ENCODE results near the gene DNAJC1. TPM values are rescaled to one million over a fixed set of nuclear protein-coding genes. Genes with fewer than 3 reads are reported as not detected.

The DNAJC1 gene
- total and polyA plus RNA-seq, 10 of the 15 experiments (the other 5 are each of a cell fraction or from before 2014, with no cell fraction given), result 2.5 to 39.3 (median 20.4) TPM

GRCh38 chr10:21894648-21895342, 108.7 kb downstream of the DNAJC1 start (continued):
- TF ChIP-seq RAD21 (IDR thresholded peaks at IDR 0.05; ENCODE audit: insufficient read depth, low read depth, low read length), result no peak
- no peak for TF ChIP-seq TARDBP (IDR thresholded peaks at IDR 0.05; ENCODE audit: borderline replicate concordance)
- no peak for TF ChIP-seq CHD2 (IDR thresholded peaks at IDR 0.05; ENCODE audit: borderline replicate concordance, low read depth, low read length)
- peak; percentile 57; the same call in 1 of the 2 replicates for TF ChIP-seq YY1 (IDR thresholded peaks at IDR 0.05; ENCODE audit: low read depth, low read length)
- TF ChIP-seq SP1 (IDR thresholded peaks at IDR 0.05; ENCODE audit: low read depth, low read length), result no peak
- TF ChIP-seq, protein P1, sequence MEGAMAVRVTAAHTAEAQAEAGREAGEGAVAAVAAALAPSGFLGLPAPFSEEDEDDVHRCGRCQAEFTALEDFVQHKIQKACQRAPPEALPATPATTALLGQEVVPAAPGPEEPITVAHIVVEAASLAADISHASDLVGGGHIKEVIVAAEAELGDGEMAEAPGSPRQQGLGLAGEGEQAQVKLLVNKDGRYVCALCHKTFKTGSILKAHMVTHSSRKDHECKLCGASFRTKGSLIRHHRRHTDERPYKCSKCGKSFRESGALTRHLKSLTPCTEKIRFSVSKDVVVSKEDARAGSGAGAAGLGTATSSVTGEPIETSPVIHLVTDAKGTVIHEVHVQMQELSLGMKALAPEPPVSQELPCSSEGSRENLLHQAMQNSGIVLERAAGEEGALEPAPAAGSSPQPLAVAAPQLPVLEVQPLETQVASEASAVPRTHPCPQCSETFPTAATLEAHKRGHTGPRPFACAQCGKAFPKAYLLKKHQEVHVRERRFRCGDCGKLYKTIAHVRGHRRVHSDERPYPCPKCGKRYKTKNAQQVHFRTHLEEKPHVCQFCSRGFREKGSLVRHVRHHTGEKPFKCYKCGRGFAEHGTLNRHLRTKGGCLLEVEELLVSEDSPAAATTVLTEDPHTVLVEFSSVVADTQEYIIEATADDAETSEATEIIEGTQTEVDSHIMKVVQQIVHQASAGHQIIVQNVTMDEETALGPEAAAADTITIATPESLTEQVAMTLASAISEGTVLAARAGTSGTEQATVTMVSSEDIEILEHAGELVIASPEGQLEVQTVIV (IDR thresholded peaks at IDR 0.05; ENCODE audit: borderline replicate concordance, partially characterized antibody), result no peak
- no peak for TF ChIP-seq MTA3 (IDR thresholded peaks at IDR 0.05; ENCODE audit: borderline replicate concordance, low read length)
- no peak for TF ChIP-seq BACH1 (IDR thresholded peaks at IDR 0.05; ENCODE audit: borderline replicate concordance)
- no peak for TF ChIP-seq MYC (IDR thresholded peaks at IDR 0.05; ENCODE audit: insufficient read depth, insufficient read length, insufficient replicate concordance, low read length, severe bottlenecking)
- no peak for TF ChIP-seq CBFB (IDR thresholded peaks at IDR 0.05; ENCODE audit: low read depth)
- no peak for TF ChIP-seq PAX8 (IDR thresholded peaks at IDR 0.05)
- no peak for TF ChIP-seq POLR2A (IDR thresholded peaks at IDR 0.05; ENCODE audit: low read depth, low read length)
- TF ChIP-seq ZBTB4 (CRISPR knock-in tag; IDR thresholded peaks at IDR 0.05), result no peak
- no peak for TF ChIP-seq BCL3 (IDR thresholded peaks at IDR 0.05; ENCODE audit: borderline replicate concordance, insufficient read depth, low read depth, low read length, poor library complexity, severe bottlenecking)
- no peak for TF ChIP-seq FOXK2 (IDR thresholded peaks at IDR 0.05)

Data from GM12878 (cell line).